ENCODE results near the gene RTN4RL2.

The RTN4RL2 gene

GRCh38 chr11:57521116-57521515 is 60.8 kb downstream of the RTN4RL2 start:
- H3K4me3 ChIP-seq (IDR thresholded peaks at IDR 0.05; ENCODE audit: insufficient read depth, low read depth, low read length) = no peak overlapping the region
- H3K9ac ChIP-seq = no peak overlapping the region
- no peak overlapping the region for H3K27ac ChIP-seq
- H4K20me1 ChIP-seq (ENCODE audit: insufficient read depth) = no peaks in the 10 kb centered on the region
- no peak for TF ChIP-seq CTCF (conservative IDR thresholded peaks at IDR 0.05; ENCODE audit: low read depth, low read length)
- H3K79me2 ChIP-seq (ENCODE audit: insufficient read depth, low read depth) = no peaks in the 10 kb centered on the region
- H2AFZ ChIP-seq (ENCODE audit: low read depth) = no peak overlapping the region
- H3K4me2 ChIP-seq = no peak overlapping the region
- H3K4me1 ChIP-seq (ENCODE audit: low read depth, poor library complexity, severe bottlenecking) = peaks cover 8% of the 10 kb centered on the region
- H3K36me3 ChIP-seq (ENCODE audit: insufficient read depth) = no peaks in the 10 kb centered on the region
- H3K27me3 ChIP-seq (ENCODE audit: insufficient read depth, low read depth) = no peaks in the 10 kb centered on the region

- H3K4me3 ChIP-seq (IDR thresholded peaks at IDR 0.05; ENCODE audit: insufficient read depth, low read depth, low read length) = no peak overlapping the region
- H3K4me2 ChIP-seq = no peak overlapping the region
- H3K4me1 ChIP-seq (ENCODE audit: low read depth, poor library complexity, severe bottlenecking) = peaks cover 10% of the 10 kb centered on the region
- H3K36me3 ChIP-seq (ENCODE audit: insufficient read depth) = no peaks in the 10 kb centered on the region
- H3K79me2 ChIP-seq (ENCODE audit: insufficient read depth, low read depth) = no peaks in the 10 kb centered on the region
- no peaks in the 10 kb centered on the region for H4K20me1 ChIP-seq (ENCODE audit: insufficient read depth)
- H3K9ac ChIP-seq = no peak overlapping the region
- H3K27me3 ChIP-seq (ENCODE audit: insufficient read depth, low read depth) = no peaks in the 10 kb centered on the region
- no peak overlapping the region for H3K27ac ChIP-seq
- no peak for TF ChIP-seq CTCF (conservative IDR thresholded peaks at IDR 0.05; ENCODE audit: low read depth, low read length)
- no peak overlapping the region for H2AFZ ChIP-seq (ENCODE audit: low read depth)
These were observed 63.1 kb downstream of the RTN4RL2 start for GRCh38 chr11:57523419-57523818.

Measured in KMS-11 (cell line).